Activated CD4-positive, alpha-beta T cell treated with anti-CD3 and anti-CD28 coated beads, Interleukin-2, amount 10 ng/mL, durations not matched to agents 7 days and 5 days (primary cell): ENCODE data around the gene LAMA1. TPM values are rescaled to one million over a fixed set of nuclear protein-coding genes. Genes with fewer than 3 reads are reported as not detected.

ENCODE experiments used
- CTCF ChIA-PET: fragments of 350-600 bp; sonication (Branson Sonifier 250); formaldehyde crosslinking; loops from one replicate; lab custom pipeline; 2021; ENCODE audit warnings: antibody characterized with exemption; lab: Charles Lee
- POLR2A ChIA-PET: fragments of 350-600 bp; sonication (Branson Sonifier 250); formaldehyde crosslinking; loops from one replicate; lab custom pipeline; 2021; ENCODE audit warnings: antibody characterized with exemption; lab: Charles Lee
- DNase-seq: peaks from one replicate; pipeline ENCODE4 v3.0.0-alpha.2; 2020
- H3K27ac Mint-ChIP-seq: one replicate; pipeline ENCODE4 v1.8.0; 2021; ENCODE audit warnings: mild to moderate bottlenecking, moderate library complexity, mixed read lengths
- H3K27me3 Mint-ChIP-seq: one replicate; pipeline ENCODE4 v1.8.0; 2021; ENCODE audit warnings: mixed read lengths
- H3K36me3 Mint-ChIP-seq: one replicate; pipeline ENCODE4 v1.8.0; 2021; ENCODE audit warnings: low read depth, mixed read lengths
- H3K4me1 Mint-ChIP-seq: one replicate; pipeline ENCODE4 v1.8.0; 2021; ENCODE audit warnings: mixed read lengths
- H3K4me3 Mint-ChIP-seq: one replicate; pipeline ENCODE4 v1.8.0; 2021; ENCODE audit warnings: mild to moderate bottlenecking, moderate library complexity, mixed read lengths
- H3K9me3 Mint-ChIP-seq: one replicate; pipeline ENCODE4 v1.8.0; 2021; ENCODE audit warnings: mixed read lengths
- total RNA-seq, 2 experiments: library from RNA; stranded (reverse); gene quantifications; one replicate each; pipeline ENCODE4 v1.2.3, GENCODE V29; 2021

The LAMA1 gene
- total RNA-seq, 2 experiments from 2014 or later: not detected

GRCh38 chr18:7064346-7064745 is 53.3 kb downstream of the LAMA1 start:
- DNase-seq: no peak
- Mint-ChIP-seq H3K27ac (no peak overlapping the region), H3K36me3 (no peaks in the 10 kb centered on the region), H3K4me3 (no peak overlapping the region), H3K9me3 (peaks cover 2% of the 10 kb centered on the region), H3K27me3 (no peaks in the 10 kb centered on the region), H3K4me1 (no peaks in the 10 kb centered on the region)
- CTCF ChIA-PET: no interaction called here
- POLR2A ChIA-PET: no interaction called here

- peaks cover 2% of the 10 kb centered on the region for H3K9me3 Mint-ChIP-seq
- CTCF ChIA-PET: interaction anchor here (0.6 kb wide), 1 partner anchor 914 kb away, joined by 3 read pairs; no protein-coding TSS in a partner anchor
- H3K4me1 Mint-ChIP-seq: no peaks in the 10 kb centered on the region
- H3K36me3 Mint-ChIP-seq: no peaks in the 10 kb centered on the region
- DNase-seq: no peak
- no peak overlapping the region for H3K4me3 Mint-ChIP-seq
- POLR2A ChIA-PET: no interaction called here
- H3K27me3 Mint-ChIP-seq: no peaks in the 10 kb centered on the region
- H3K27ac Mint-ChIP-seq: no peak overlapping the region
Measured at GRCh38 chr18:7062811-7063210, 54.8 kb downstream of the LAMA1 start.

- no peaks in the 10 kb centered on the region for H3K4me1 Mint-ChIP-seq
- no peak for DNase-seq
- H3K9me3 Mint-ChIP-seq: peaks cover 2% of the 10 kb centered on the region
- H3K27ac Mint-ChIP-seq: no peak overlapping the region
- H3K4me3 Mint-ChIP-seq: no peak overlapping the region
- ChIA-PET POLR2A (no interaction called here), CTCF (no interaction called here)
- H3K27me3 Mint-ChIP-seq: no peaks in the 10 kb centered on the region
- H3K36me3 Mint-ChIP-seq: no peaks in the 10 kb centered on the region
Measured at GRCh38 chr18:7062236-7062635, 55.4 kb downstream of the LAMA1 start.

GRCh38 chr18:7059276-7059675 is 58.3 kb downstream of the LAMA1 start:
- no peak for DNase-seq
- Mint-ChIP-seq H3K36me3 (no peaks in the 10 kb centered on the region), H3K4me3 (no peak overlapping the region), H3K27ac (no peak overlapping the region), H3K9me3 (peaks cover 4% of the 10 kb centered on the region), H3K4me1 (no peaks in the 10 kb centered on the region), H3K27me3 (no peaks in the 10 kb centered on the region)
- ChIA-PET CTCF (no interaction called here), POLR2A (no interaction called here)

- H3K27ac Mint-ChIP-seq: no peak overlapping the region
- CTCF ChIA-PET: no interaction called here
- POLR2A ChIA-PET: no interaction called here
- DNase-seq: no peak
- no peaks in the 10 kb centered on the region for H3K36me3 Mint-ChIP-seq
- no peak overlapping the region for H3K4me3 Mint-ChIP-seq
- H3K27me3 Mint-ChIP-seq: no peaks in the 10 kb centered on the region
- no peaks in the 10 kb centered on the region for H3K4me1 Mint-ChIP-seq
- peaks cover 4% of the 10 kb centered on the region for H3K9me3 Mint-ChIP-seq
Measured at GRCh38 chr18:7056026-7056425, 61.6 kb downstream of the LAMA1 start.

- Mint-ChIP-seq H3K27ac (no peak overlapping the region), H3K9me3 (no peaks in the 10 kb centered on the region), H3K4me1 (no peaks in the 10 kb centered on the region), H3K4me3 (no peak overlapping the region), H3K36me3 (no peaks in the 10 kb centered on the region), H3K27me3 (no peaks in the 10 kb centered on the region)
- POLR2A ChIA-PET: no interaction called here
- DNase-seq: no peak
- CTCF ChIA-PET: interaction anchor here (1.8 kb wide), 1 partner anchor 15 kb away, joined by 3 read pairs; no protein-coding TSS in a partner anchor
Measured at GRCh38 chr18:7049951-7050350, 67.6 kb downstream of the LAMA1 start.

- H3K4me1 Mint-ChIP-seq: no peaks in the 10 kb centered on the region
- H3K4me3 Mint-ChIP-seq: no peak overlapping the region
- no peaks in the 10 kb centered on the region for H3K27me3 Mint-ChIP-seq
- H3K27ac Mint-ChIP-seq: no peak overlapping the region
- CTCF ChIA-PET: no interaction called here
- H3K36me3 Mint-ChIP-seq: no peaks in the 10 kb centered on the region
- DNase-seq: no peak
- no peaks in the 10 kb centered on the region for H3K9me3 Mint-ChIP-seq
- POLR2A ChIA-PET: no interaction called here
Measured at GRCh38 chr18:7048081-7048480, 69.5 kb downstream of the LAMA1 start.

- Mint-ChIP-seq H3K4me3 (no peak overlapping the region), H3K36me3 (no peaks in the 10 kb centered on the region), H3K27ac (no peak overlapping the region), H3K4me1 (no peaks in the 10 kb centered on the region), H3K9me3 (no peaks in the 10 kb centered on the region), H3K27me3 (no peaks in the 10 kb centered on the region)
- ChIA-PET POLR2A (no interaction called here), CTCF (no interaction called here)
- DNase-seq: no peak
Measured at GRCh38 chr18:7047336-7047735, 70.3 kb downstream of the LAMA1 start.

- Mint-ChIP-seq H3K4me3 (no peak overlapping the region), H3K9me3 (no peaks in the 10 kb centered on the region), H3K27me3 (no peaks in the 10 kb centered on the region), H3K36me3 (no peaks in the 10 kb centered on the region), H3K4me1 (no peaks in the 10 kb centered on the region), H3K27ac (no peak overlapping the region)
- ChIA-PET POLR2A (no interaction called here), CTCF (no interaction called here)
- no peak for DNase-seq
Measured at GRCh38 chr18:7038330-7038851, 79.2 kb downstream of the LAMA1 start.

GRCh38 chr18:7037470-7037869 is 80.1 kb downstream of the LAMA1 start:
- POLR2A ChIA-PET: no interaction called here

GRCh38 chr18:7035807-7036206 is 81.8 kb downstream of the LAMA1 start:
- POLR2A ChIA-PET: no interaction called here
- H3K4me1 Mint-ChIP-seq: no peaks in the 10 kb centered on the region
- DNase-seq: no peak

More at GRCh38 chr18:7037470-7037869, 80.1 kb downstream of the LAMA1 start:
- no peaks in the 10 kb centered on the region for H3K4me1 Mint-ChIP-seq
- DNase-seq: no peak
- H3K27ac Mint-ChIP-seq: no peak overlapping the region
- no peaks in the 10 kb centered on the region for H3K27me3 Mint-ChIP-seq
- no peaks in the 10 kb centered on the region for H3K9me3 Mint-ChIP-seq
- H3K4me3 Mint-ChIP-seq: no peak overlapping the region
- H3K36me3 Mint-ChIP-seq: no peaks in the 10 kb centered on the region
- CTCF ChIA-PET: no interaction called here

GRCh38 chr18:7034924-7035323 is 82.7 kb downstream of the LAMA1 start:
- POLR2A ChIA-PET: no interaction called here
- Mint-ChIP-seq H3K27ac (no peak overlapping the region), H3K27me3 (no peaks in the 10 kb centered on the region), H3K36me3 (no peaks in the 10 kb centered on the region), H3K9me3 (no peaks in the 10 kb centered on the region), H3K4me1 (no peaks in the 10 kb centered on the region), H3K4me3 (no peak overlapping the region)
- CTCF ChIA-PET: interaction anchor here (1.4 kb wide), 1 partner anchor 16 kb away, joined by 3 read pairs; no protein-coding TSS in a partner anchor
- DNase-seq: no peak

More at GRCh38 chr18:7035807-7036206, 81.8 kb downstream of the LAMA1 start:
- Mint-ChIP-seq H3K4me3 (no peak overlapping the region), H3K27me3 (no peaks in the 10 kb centered on the region), H3K9me3 (no peaks in the 10 kb centered on the region), H3K27ac (no peak overlapping the region), H3K36me3 (no peaks in the 10 kb centered on the region)
- CTCF ChIA-PET: interaction anchor here (0.6 to 1.4 kb wide), 2 partner anchors 15 to 66 kb away, joined by 3 read pairs; no protein-coding TSS in a partner anchor

- no peak overlapping the region for H3K27ac Mint-ChIP-seq
- H3K9me3 Mint-ChIP-seq: no peaks in the 10 kb centered on the region
- DNase-seq: no peak
- no peaks in the 10 kb centered on the region for H3K27me3 Mint-ChIP-seq
- no peaks in the 10 kb centered on the region for H3K36me3 Mint-ChIP-seq
- no peak overlapping the region for H3K4me3 Mint-ChIP-seq
- POLR2A ChIA-PET: no interaction called here
- CTCF ChIA-PET: no interaction called here
- no peaks in the 10 kb centered on the region for H3K4me1 Mint-ChIP-seq
Measured at GRCh38 chr18:7032537-7032936, 85.1 kb downstream of the LAMA1 start.

- no peak for DNase-seq
Measured at GRCh38 chr18:7028625-7029024, 89.0 kb downstream of the LAMA1 start.

More at GRCh38 chr18:7028625-7029024, 89.0 kb downstream of the LAMA1 start:
- Mint-ChIP-seq H3K27me3 (no peaks in the 10 kb centered on the region), H3K9me3 (no peaks in the 10 kb centered on the region), H3K4me1 (no peaks in the 10 kb centered on the region), H3K36me3 (no peaks in the 10 kb centered on the region), H3K27ac (no peak overlapping the region), H3K4me3 (no peak overlapping the region)
- CTCF ChIA-PET: no interaction called here
- POLR2A ChIA-PET: no interaction called here
